Posterior cingulate gyrus (tissue), 11 donors: ENCODE measurements around the gene IFT20.
A peak's percentile ranks its signal among the peaks of the same experiment; 100 is the strongest.
"Not testable (repeated sequence)": the region's sequence is repeated elsewhere in the genome, so short reads cannot be mapped to it uniquely, and the experiment has no call there.

Source experiments
- DNase-seq, 10 donors: peaks; one replicate each; pipeline versions ENCODE4 v3.0.0 to v3.0.0-alpha.2; 2020 to 2021; ENCODE audit warnings: mixed read lengths in 3 of 10
- intact Hi-C: fragments of 100-400 bp; cut with DNase I; formaldehyde crosslinking; loops from one replicate; pipeline ENCODE4 v1.15.1; 2023

The IFT20 gene

GRCh38 chr17:28317966-28318758 lies 17.1 kb downstream of the IFT20 start:
- intact Hi-C loops: loop anchor here (2.0 kb wide), 1 partner anchor 17 kb away; the partner anchor contains the start of genes IFT20 and TNFAIP1
- peak in 1 of 10 donors; percentile 83 for DNase-seq

- peak in 1 of 10 donors; percentile 65 for DNase-seq
- intact Hi-C loops: no loop called here
Observed at GRCh38 chr17:28317099-28317965, 17.9 kb downstream of the IFT20 start.

GRCh38 chr17:28315846-28316705 lies 19.2 kb downstream of the IFT20 start:
- DNase-seq: peak in 1 of 10 donors; percentile 38
- intact Hi-C loops: no loop called here

GRCh38 chr17:28313841-28314240 lies 21.4 kb downstream of the IFT20 start:
- DNase-seq: no peak
- intact Hi-C loops: no loop called here

GRCh38 chr17:28306954-28307401 lies 28.3 kb downstream of the IFT20 start:
- intact Hi-C loops: no loop called here
- no peak for DNase-seq

- intact Hi-C loops: no loop called here
Observed at GRCh38 chr17:28298449-28298848, 36.8 kb downstream of the IFT20 start.

GRCh38 chr17:28295677-28296578 lies 39.3 kb downstream of the IFT20 start:
- DNase-seq: no peak
- intact Hi-C loops: no loop called here

More at GRCh38 chr17:28298449-28298848, 36.8 kb downstream of the IFT20 start:
- no peak for DNase-seq

GRCh38 chr17:28293994-28294393 lies 41.3 kb downstream of the IFT20 start:
- intact Hi-C loops: no loop called here
- no peak for DNase-seq

- DNase-seq, intact Hi-C loops: not testable (repeated sequence)
Observed at GRCh38 chr17:28292878-28293277, 42.4 kb downstream of the IFT20 start.

GRCh38 chr17:28291780-28292330 lies 43.4 kb downstream of the IFT20 start:
- intact Hi-C loops: no loop called here
- no peak for DNase-seq

- DNase-seq: no peak
- intact Hi-C loops: no loop called here
Observed at GRCh38 chr17:28290703-28291102, 44.6 kb downstream of the IFT20 start.

- intact Hi-C loops: no loop called here
- DNase-seq: no peak
Observed at GRCh38 chr17:28285965-28286364, 49.3 kb downstream of the IFT20 start.

GRCh38 chr17:28282596-28282995 lies 52.7 kb downstream of the IFT20 start:
- intact Hi-C loops: no loop called here
- DNase-seq: no peak

GRCh38 chr17:28280826-28281225 lies 54.4 kb downstream of the IFT20 start:
- intact Hi-C loops: no loop called here
- DNase-seq: no peak

- intact Hi-C loops: no loop called here
- DNase-seq: no peak
Observed at GRCh38 chr17:28279411-28279810, 55.9 kb downstream of the IFT20 start.
